ENCODE results near the gene SAPCD1.

- TF ChIP-seq CTCF (IDR thresholded peaks at IDR 0.05), result no peak
- TF ChIP-seq POLR2A (IDR thresholded peaks at IDR 0.05), result no peak
- TF ChIP-seq POLR2AphosphoS5 (IDR thresholded peaks at IDR 0.05), result no peak
These were observed 18.2 kb downstream of the SAPCD1 start for GRCh38 chr6:31780507-31781243.
